Left lobe of liver (tissue), 2 donors: ENCODE results near the gene HS6ST3. TPM values are rescaled to one million over a fixed set of nuclear protein-coding genes. Genes with fewer than 3 reads are reported as not detected.
A peak's percentile ranks its signal among the peaks of the same experiment; 100 is the strongest.

Experiments used
- ATAC-seq: fragments of 200-7000 bp; cut with Tn5 transposase; one replicate; pipeline ENCODE4 v1.9.1; 2020; ENCODE audit warnings: mild to moderate bottlenecking, moderate library complexity
- DNase-seq: peaks from one replicate; pipeline ENCODE4 v3.0.0-alpha.2; 2020; ENCODE audit warnings: low spot score
- total RNA-seq: library from RNA; stranded (reverse); gene quantifications from one replicate; pipeline ENCODE4 v1.2.1, GENCODE V29; 2021
- donor health status: DM: no; HTN: no; CAD: no; lungs with moderate emphysema.
- donor health status: DM: no; HTN: yes; CAD: no.

The HS6ST3 gene
- total RNA-seq, 1 donor from 2014 or later, result not detected

DNA sequence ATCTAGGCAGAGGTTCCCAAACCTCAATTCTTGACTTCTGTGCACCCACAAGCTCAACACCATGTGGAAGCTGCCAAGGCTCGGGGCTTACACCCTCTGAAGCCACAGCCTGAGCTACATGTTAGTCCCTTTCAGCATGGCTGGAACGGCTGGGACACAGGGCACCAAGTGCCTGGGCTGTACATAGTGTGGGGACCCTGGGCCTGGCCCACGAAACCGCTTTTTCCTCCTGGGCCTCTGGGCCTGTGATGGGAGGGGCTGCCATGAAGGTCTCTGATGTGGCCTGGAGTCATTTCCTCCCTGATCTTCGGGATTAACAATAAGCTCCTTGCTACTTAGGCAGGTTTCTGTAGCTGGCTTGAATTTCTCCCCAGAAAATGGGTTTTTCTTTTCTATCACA lies 108.1 kb downstream of the HS6ST3 start:
- DNase-seq, result no peak
- no peak for ATAC-seq

DNA sequence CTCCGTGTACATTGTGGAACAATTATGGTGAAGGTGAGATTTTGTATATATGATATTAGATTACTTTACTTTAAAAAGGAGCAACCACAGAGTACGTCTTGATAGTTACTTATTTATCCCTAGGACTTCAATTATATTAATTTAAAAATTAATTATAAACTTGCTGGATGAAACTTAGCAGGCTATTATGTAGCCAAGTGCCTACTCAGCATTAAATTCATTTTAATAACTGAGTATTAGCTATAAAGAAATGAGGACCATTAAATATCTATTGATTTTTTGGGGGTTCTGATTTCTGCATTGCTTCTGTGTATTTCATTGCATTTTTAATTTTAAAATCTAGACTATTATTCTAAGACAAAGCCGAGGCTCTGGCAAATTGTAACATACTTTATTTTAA lies 109.4 kb downstream of the HS6ST3 start:
- no peak for DNase-seq
- ATAC-seq, result no peak

DNA sequence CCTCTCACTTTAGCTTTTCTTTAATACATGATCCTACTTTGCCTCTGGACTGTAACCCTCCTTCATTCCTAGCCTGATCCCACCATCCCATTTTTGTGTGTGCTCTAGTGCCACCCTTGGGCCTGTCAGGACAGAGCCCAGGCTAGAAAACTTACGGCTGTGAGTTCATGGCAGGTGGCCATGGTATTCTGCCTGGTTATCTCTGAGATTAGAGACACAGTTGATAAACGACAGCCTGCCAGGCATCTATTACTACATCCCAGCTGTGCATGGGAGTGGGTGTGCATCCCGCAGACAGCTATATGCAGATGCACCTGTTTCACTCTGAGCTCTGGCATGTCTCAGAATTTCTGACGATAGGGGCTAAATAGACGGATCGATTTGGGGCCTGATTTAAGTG lies 110.9 kb downstream of the HS6ST3 start:
- DNase-seq, result no peak
- no peak for ATAC-seq

DNA sequence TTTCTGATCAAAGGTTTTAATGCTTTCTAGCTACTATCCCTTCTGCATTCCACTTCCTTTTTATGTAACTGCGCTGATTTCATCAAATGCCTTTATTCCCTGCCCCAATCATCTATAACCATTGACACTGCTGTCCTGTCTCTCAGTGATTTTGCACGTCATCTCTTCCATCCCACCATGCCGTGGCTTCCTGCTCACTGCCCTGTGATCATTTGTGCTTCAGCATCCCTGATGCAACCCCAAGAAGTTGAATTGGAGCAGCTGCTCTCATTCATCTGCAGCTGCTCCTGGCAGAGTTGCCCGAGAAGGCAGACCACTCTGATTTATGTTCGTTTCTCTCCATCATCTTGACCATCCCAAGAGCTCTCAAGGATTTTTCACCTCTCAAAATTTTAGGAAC lies 112.4 kb downstream of the HS6ST3 start:
- ATAC-seq (no peak), DNase-seq (no peak)

DNA sequence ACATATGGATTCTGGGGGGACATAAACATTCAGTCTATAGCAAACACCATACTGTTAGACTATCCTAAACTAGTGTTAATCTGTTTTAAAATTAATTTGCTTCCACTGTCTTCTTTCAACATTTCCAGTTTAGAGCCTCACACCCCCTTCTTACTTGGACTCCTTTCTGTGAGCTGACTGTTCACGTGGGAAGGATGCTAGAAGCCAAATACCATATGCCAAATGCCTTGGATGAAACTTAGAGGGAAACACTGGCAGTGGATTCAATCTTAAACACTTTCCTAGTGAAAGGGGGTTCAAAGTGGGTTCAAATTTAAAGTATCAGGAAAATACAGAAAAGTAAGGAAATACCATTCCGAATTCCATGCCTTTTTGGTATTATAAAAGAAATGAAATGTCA lies 113.6 kb downstream of the HS6ST3 start:
- DNase-seq (no peak), ATAC-seq (no peak)

DNA sequence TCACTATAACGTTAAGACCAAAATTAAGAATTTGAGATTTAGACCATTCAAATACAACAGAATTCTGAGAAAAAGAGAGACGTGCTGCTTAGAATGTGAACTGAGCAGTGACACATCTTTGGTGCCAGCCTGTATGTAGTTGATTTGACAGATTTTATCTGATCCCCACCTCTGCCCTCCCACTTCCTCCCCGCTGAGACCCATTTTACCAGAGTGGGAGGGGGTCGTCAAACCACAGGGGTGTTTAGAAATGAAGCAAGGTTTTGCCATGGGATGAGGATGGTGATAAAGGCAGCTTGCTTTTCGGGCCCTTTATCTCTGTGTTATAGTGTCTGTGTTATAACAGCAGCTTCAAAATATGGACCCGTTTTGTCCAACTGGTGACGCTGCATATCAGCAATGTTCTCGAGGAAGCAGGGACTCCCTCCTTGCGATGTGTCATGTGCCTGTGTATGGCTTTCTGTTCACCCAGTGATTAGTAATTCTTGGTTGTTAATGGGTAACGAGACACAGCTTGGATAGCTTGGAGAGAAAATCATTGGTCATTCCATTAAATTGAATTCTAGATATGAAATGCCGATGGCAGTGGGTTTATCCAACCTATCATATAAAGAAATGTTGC lies 125.0 kb downstream of the HS6ST3 start:
- ATAC-seq, result no peak

DNA sequence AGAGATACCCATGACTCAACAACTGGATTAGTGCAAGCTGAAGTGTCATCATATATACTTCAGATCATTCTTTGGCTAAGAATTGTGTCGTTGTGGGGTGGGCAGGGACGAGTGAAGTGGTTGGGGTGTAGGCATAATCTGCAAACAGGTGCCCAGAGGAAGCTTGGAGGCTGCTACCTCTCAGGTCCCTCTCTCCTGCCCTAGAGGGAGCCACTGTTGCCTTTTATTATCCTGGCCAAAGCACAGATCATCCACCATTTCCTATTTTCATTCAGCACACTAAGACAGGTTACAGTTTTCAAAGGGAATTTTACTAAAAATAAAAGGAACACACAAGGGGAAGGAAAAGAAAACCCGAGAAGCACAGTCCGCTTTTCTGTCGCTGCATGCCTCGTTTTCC lies 126.6 kb downstream of the HS6ST3 start:
- no peak for ATAC-seq
- DNase-seq, result no peak

More for the DNA sequence above, 125.0 kb downstream of the HS6ST3 start:
- no peak for DNase-seq

DNA sequence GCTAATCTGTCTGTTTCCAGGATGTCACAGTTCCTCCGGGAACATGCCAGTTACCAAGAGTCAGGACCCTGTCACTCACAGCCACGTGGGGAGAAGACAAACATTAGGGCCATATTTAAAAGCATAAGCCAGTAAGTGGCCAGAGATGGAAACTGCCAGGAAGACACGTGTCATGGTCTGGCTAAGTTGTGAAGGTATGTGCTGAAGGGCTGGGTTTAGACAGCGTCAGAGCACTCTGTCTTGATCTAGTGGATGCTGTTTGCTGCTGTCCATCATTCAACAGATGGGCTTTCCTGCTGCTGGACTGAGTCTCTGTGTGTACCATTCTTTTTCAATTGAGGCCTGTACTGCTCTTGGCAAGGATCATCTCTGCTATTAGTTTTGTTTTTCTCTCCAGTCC lies 128.6 kb downstream of the HS6ST3 start:
- DNase-seq (no peak), ATAC-seq (no peak)

DNA sequence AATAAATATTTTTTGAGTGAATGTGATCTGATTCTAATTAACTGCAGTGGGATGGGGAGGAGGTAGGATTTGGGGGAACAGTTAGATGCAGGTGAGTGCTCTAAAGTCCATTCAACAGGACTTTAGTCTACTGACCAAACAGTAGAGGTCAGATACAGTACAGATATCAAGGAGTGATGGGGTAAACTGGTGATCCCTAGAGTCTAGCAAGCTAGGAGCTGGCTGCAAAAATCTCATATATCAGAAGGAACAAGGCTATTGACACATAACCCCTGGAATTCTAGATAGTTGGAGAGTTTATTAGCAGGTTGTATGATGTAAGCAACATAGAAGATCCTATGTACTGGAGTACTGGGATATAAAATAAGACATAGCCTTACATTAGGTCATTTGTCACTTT lies 131.6 kb downstream of the HS6ST3 start:
- ATAC-seq (no peak), DNase-seq (no peak)

DNA sequence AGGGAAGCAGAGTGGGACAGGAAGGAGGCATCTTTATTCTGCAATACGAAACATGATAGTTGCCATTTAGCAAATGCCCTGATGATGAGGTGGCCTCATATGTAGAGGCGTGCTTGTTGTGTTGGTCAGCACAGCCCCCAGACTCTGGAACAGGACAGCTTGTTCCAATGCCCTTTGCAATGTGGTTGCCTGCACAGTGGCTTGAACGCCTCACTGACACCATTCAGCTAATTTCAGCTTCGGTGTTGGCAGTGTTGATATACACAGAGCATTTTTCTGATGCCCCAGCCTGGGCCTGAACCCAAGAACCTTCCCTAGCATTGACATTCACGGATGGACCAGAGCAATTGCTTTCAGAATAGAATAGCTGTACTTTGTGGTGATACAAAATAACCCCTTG lies 133.3 kb downstream of the HS6ST3 start:
- DNase-seq (no peak), ATAC-seq (no peak)

DNA sequence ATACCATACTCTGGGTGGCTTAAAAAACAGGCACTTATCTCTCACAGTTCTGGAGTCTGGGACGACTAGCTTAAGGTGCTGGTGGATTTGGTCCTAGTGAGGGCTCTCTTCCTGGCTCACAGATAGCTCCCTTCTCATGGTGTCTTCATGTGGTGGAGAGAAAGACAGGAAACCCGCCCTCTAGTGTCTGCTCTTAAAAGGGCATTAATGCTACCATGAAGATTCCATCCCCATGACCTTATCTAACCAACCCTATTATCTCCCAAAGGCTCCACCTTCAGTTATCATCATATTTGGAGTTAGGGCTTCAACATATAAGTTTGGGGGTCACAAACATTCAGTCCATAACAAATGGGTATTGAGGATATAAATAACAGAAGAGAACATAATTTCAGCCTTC lies 139.4 kb downstream of the HS6ST3 start:
- peak; percentile 95 for ATAC-seq
- no peak for DNase-seq

DNA sequence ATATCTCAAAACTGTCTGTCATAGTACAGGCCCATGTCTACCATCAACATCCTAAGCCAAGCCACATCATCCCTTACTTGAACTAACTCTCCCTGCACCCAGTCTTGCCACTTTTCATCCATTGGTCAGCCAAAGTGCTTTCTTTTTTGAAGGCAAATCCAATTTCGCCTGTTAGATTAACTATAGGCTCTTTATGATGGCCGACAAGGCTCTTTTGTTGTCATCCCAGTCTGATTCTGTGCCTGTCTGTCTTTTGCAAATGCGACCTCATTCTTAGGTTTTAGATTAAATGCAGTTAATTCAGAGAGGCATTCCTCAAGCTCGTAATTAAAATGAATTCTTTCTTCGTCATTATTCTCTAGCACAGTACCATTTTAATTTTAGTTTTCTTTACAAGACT lies 148.3 kb downstream of the HS6ST3 start:
- no peak for ATAC-seq
- no peak for DNase-seq

DNA sequence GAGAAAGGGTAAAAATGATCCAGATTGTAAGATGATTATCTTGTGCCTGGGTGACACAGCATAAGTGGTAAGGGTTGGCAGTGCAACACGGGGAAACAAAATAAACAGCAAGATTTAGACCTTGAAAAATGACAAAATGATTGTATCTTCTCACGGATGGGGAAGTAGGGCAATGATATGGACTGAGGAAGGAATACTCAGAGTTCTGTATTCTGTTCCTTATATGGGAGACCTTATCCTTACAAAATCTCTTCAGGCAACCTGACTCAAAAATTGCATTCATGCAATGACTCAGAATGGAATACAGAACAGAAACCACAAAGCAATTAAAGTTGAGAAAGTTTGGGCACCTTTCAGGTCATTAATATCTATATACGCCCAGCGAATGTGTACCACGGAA lies 149.0 kb downstream of the HS6ST3 start:
- ATAC-seq (no peak), DNase-seq (no peak)

DNA sequence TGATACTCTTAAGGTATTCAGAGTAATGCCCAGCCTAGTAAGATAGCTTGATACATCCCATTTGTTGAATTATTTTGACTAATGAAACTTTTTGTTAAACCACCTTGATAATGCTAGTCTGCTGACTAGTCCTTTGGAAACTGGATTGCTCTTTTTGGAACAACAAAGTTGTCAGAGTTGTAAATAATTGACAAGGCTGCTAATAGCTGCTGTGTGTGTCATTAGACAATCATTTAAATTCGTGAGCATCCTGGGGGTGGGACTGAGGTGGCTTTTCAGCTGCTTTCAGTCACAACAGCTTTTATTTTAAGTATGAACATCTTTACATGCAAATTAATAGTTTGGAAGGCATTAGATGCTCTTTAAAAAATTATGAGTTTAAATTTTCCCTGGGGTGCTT lies 153.5 kb downstream of the HS6ST3 start:
- DNase-seq, result no peak
- no peak for ATAC-seq

DNA sequence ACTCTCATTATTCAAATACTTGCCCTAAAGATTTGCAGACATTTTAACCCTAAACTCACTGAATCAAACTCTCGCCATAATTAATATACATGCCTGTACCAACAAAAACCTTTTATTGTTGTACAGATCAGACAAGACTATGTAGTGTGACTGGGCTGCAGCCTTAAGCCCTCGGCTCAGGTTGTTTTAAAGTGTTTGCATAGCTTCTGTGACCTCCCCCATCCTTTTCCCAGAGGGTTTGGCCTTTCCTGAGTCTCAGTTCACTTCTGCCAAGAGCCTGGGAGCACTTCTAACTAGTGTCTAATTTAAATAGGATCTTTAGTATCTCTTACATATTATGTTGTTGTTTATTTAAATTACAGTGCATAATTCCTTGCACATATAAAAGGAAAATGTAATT lies 158.2 kb downstream of the HS6ST3 start:
- ATAC-seq (no peak), DNase-seq (no peak)

DNA sequence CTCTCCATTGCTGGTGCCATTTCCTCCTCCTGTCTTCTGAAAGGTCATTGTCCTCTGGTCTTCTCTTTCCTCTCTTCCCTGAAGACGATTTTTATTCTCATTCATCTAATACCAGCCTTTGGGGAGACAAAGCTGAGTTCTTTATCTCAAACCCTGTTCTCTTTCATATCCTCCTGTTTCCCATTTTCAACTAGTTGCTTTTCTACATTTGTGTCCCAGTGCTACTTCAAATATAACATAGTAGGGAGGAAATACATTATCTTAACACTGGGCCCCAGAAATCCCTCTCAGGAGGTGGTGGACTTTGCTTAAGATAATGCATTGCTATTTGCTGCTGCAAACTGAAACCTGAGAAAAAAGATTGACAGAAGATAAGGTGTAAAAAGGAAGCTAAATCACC lies 159.1 kb downstream of the HS6ST3 start:
- DNase-seq, result no peak
- ATAC-seq, result no peak

DNA sequence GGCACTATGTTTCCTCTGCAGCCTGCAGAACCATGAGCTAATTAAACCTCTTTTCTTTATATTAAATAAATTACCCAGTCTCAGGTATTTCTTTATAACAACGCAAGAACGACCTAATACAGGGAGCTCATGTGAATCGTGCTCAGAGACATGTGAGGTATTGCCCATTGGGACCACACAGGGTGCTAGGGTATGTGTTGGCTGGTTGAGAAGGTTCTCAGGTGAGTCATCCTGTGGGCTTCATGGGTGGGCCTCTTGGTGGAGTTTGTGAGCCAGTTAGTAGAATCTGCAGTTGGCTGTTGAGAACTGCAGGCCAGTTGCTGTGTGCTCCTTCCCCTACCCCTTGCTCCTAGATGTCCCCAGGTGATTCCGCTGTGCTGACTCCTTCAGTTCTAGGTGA lies 163.0 kb downstream of the HS6ST3 start:
- ATAC-seq, result no peak

DNA sequence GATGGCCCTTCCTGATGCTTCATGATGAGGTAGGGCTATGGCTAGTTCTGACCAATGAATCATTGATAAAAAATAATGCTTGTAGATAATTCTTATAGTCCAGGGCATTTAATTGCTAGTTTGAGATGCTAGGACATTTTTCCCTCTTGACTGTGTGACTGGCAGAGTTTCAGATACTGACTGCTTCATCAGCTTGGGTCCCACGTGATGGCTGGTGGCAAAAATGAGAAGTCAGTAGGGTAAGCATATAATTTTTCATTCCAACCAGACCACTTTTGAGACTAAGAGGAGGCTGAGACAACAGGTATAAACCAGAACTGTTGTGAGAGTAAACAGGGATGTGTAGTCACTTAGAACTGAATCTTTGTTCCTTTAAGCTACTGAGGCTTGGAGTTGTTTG lies 183.3 kb downstream of the HS6ST3 start:
- no peak for ATAC-seq
- no peak for DNase-seq

More for the DNA sequence above, 163.0 kb downstream of the HS6ST3 start:
- DNase-seq, result no peak

DNA sequence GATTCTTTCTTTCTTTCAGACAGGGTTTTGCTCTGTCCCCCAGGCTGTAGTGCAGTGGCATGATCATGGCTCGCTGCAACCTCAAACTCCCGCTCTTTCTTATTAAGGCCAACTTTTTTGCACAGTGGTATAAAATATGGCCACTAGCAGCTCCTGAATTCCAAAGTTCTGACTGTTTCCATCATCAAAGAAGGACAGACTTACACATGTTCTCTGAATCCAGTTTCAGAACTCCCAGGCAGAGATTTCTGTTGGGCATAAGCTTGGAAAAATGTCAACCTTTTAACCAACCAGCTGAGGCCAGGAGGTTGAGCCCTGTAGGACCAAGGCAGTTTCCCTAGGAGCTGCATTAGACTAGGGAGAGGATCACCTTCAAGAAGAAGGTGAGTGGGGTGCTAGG lies 184.1 kb downstream of the HS6ST3 start:
- ATAC-seq (no peak), DNase-seq (no peak)

DNA sequence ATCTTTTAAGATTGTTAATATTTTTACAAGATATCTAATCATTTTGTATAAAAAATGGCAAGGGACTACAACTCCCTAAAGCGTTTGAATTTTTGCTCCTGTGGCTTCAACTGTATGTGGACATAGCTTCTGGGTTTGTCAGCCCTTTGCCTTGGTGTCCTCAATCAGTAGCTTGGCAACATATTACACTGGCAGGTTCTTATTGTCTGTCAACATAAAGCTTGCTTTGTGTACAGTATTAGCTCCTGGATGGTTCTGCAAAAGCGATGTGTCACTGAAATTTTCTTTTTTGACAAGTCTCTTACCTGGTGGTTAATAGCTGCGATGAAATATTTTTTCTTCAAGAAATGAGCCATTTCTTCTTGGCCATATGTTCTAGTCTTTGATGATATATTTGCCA lies 190.0 kb downstream of the HS6ST3 start:
- no peak for ATAC-seq
- no peak for DNase-seq

DNA sequence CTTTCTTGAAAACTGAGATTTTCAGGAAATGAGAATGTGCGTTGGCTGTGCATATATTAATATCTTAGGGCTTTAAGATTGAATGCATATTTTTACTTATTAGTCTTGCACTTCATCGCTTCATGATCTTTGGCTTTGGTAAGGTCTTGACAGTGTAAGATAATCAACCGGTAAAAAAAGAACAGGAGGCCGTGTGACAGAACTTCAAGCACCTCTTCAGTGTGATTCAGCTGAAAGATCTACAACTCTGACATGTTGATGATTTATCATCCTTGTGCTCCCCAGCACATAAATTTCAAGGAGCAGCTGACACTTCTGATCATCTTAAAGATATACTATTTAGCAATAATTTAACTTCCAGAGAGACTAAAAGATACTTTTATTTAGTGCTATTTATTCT lies 195.1 kb downstream of the HS6ST3 start:
- DNase-seq (no peak), ATAC-seq (no peak)

DNA sequence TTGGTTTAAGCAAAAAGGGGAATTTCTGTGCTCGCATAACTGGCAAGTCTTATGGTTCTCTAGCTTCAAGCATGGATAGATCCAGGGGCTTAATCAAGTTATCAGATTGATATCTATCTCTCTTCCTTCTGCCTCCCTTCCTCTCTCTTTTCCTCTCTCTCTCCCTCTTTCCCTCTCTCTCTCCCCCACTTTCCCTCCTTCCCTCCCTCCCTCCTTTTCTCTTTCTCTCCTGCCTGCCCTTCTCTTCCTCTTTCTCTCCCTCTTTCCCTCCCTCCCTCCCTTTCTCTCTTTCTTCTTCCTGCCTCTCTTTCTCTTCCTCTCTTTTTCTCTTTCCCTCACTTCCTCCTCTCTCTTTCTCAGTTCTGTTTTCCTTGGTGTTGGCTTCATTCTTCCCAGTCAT lies 195.8 kb downstream of the HS6ST3 start:
- ATAC-seq (no peak), DNase-seq (no peak)
